Prostate gland (tissue), 2 donors: ENCODE results near the gene NPIPA3.
"Not testable (repeated sequence)": the region's sequence is repeated elsewhere in the genome, so short reads cannot be mapped to it uniquely, and the experiment has no call there.

Experiments
- POLR2A ChIP-seq: fragments of 450-650 bp; IDR thresholded peaks from one replicate; pipeline ENCODE4 v1.6.1; 2016; ENCODE audit warnings: antibody characterized with exemption, mild to moderate bottlenecking
- TF ChIP-seq, protein P1 (sequence below), 4 experiments: fragments of 200-600 bp in 2 of 4; fragments of 450-650 bp in 2 of 4; sonication (generic) in 2 of 4; IDR thresholded peaks; 1 replicate in 3 of 4; 2 replicates in 1 of 4; pipeline ENCODE4 v1.5.1; 2016 to 2019; ENCODE audit warnings: antibody characterized with exemption in 4 of 4, mild to moderate bottlenecking in 2 of 4, moderate library complexity in 2 of 4

DNA sequence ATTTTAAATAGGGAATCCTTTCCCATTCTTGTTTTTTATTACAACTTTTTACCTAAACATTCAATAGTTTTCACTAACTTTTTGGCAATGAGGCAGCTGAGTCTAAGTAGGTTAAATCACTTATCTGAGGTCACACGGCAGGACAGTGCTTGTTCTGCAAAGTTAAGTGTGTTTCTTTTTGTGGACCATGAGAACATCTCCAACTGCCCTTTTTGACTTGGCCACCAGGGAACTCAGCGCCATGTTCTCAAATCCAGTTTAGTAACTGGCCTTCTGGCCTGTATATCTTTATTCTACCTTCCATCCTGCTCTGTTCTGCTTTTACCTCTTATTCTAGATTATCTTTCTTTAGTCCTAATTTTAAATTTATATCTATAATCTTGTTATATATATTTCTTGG is 70.4 kb downstream of the NPIPA3 start:
- TF ChIP-seq, protein P1, sequence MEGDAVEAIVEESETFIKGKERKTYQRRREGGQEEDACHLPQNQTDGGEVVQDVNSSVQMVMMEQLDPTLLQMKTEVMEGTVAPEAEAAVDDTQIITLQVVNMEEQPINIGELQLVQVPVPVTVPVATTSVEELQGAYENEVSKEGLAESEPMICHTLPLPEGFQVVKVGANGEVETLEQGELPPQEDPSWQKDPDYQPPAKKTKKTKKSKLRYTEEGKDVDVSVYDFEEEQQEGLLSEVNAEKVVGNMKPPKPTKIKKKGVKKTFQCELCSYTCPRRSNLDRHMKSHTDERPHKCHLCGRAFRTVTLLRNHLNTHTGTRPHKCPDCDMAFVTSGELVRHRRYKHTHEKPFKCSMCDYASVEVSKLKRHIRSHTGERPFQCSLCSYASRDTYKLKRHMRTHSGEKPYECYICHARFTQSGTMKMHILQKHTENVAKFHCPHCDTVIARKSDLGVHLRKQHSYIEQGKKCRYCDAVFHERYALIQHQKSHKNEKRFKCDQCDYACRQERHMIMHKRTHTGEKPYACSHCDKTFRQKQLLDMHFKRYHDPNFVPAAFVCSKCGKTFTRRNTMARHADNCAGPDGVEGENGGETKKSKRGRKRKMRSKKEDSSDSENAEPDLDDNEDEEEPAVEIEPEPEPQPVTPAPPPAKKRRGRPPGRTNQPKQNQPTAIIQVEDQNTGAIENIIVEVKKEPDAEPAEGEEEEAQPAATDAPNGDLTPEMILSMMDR (IDR thresholded peaks at IDR 0.05), result not testable (repeated sequence)
- TF ChIP-seq POLR2A, result not testable (repeated sequence)
